Measurements from ENCODE around the gene CHCHD6.

CHCHD6 gene

GRCh38 chr3:126918355-126918821, 214.3 kb downstream of the CHCHD6 start:
- Mint-ChIP-seq H3K27me3 (peaks cover 80% of the 10 kb centered on the region), H3K4me1 (ENCODE audit: low read depth) (peaks cover 15% of the 10 kb centered on the region), H3K36me3 (ENCODE audit: low read depth) (peaks cover 6% of the 10 kb centered on the region), H3K9me3 (no peaks in the 10 kb centered on the region), H3K4me3 (no peak overlapping the region), H3K27ac (no peak overlapping the region)
- intact Hi-C loops (cut with micrococcal nuclease), result no loop called here

- Mint-ChIP-seq H3K4me3 (no peak overlapping the region), H3K9me3 (no peaks in the 10 kb centered on the region)
These were observed 217.2 kb downstream of the CHCHD6 start for GRCh38 chr3:126921085-126921824.

GRCh38 chr3:126922466-126922865, 218.4 kb downstream of the CHCHD6 start:
- no peaks in the 10 kb centered on the region for H3K9me3 Mint-ChIP-seq
- H3K4me3 Mint-ChIP-seq, result no peak overlapping the region
- intact Hi-C loops (cut with micrococcal nuclease), result no loop called here
- peaks cover 61% of the 10 kb centered on the region for H3K27me3 Mint-ChIP-seq
- H3K36me3 Mint-ChIP-seq (ENCODE audit: low read depth), result peaks cover 6% of the 10 kb centered on the region
- no peak overlapping the region for H3K27ac Mint-ChIP-seq
- peaks cover 44% of the 10 kb centered on the region for H3K4me1 Mint-ChIP-seq (ENCODE audit: low read depth)

More at GRCh38 chr3:126921085-126921824, 217.2 kb downstream of the CHCHD6 start:
- peaks cover 32% of the 10 kb centered on the region for H3K4me1 Mint-ChIP-seq (ENCODE audit: low read depth)
- H3K36me3 Mint-ChIP-seq (ENCODE audit: low read depth), result peaks cover 6% of the 10 kb centered on the region
- H3K27ac Mint-ChIP-seq, result no peak overlapping the region
- intact Hi-C loops (cut with micrococcal nuclease), result no loop called here
- H3K27me3 Mint-ChIP-seq, result peaks cover 61% of the 10 kb centered on the region

GRCh38 chr3:126923423-126923822, 219.4 kb downstream of the CHCHD6 start:
- Mint-ChIP-seq H3K9me3 (no peaks in the 10 kb centered on the region), H3K27ac (no peak overlapping the region), H3K4me3 (no peak overlapping the region), H3K27me3 (peaks cover 68% of the 10 kb centered on the region), H3K4me1 (ENCODE audit: low read depth) (peaks cover 44% of the 10 kb centered on the region), H3K36me3 (ENCODE audit: low read depth) (peaks cover 6% of the 10 kb centered on the region)
- intact Hi-C loops (cut with micrococcal nuclease), result no loop called here

- Mint-ChIP-seq H3K36me3 (ENCODE audit: low read depth) (peaks cover 6% of the 10 kb centered on the region), H3K4me1 (ENCODE audit: low read depth) (peaks cover 43% of the 10 kb centered on the region), H3K27me3 (peaks cover 73% of the 10 kb centered on the region), H3K27ac (peak overlapping the region; percentile 90), H3K9me3 (no peaks in the 10 kb centered on the region), H3K4me3 (no peak overlapping the region)
- intact Hi-C loops (cut with micrococcal nuclease), result loop anchor here (2.0 kb wide), 1 partner anchor 13 kb away; no protein-coding TSS in a partner anchor
These were observed 219.9 kb downstream of the CHCHD6 start for GRCh38 chr3:126923895-126924294.

GRCh38 chr3:126924458-126924857, 220.4 kb downstream of the CHCHD6 start:
- peaks cover 47% of the 10 kb centered on the region for H3K4me1 Mint-ChIP-seq (ENCODE audit: low read depth)
- intact Hi-C loops (cut with micrococcal nuclease), result loop anchor here (2.0 kb wide), 1 partner anchor 14 kb away; no protein-coding TSS in a partner anchor
- no peaks in the 10 kb centered on the region for H3K9me3 Mint-ChIP-seq
- H3K4me3 Mint-ChIP-seq, result no peak overlapping the region
- H3K27me3 Mint-ChIP-seq, result peaks cover 76% of the 10 kb centered on the region
- peak overlapping the region; percentile 90 for H3K27ac Mint-ChIP-seq
- H3K36me3 Mint-ChIP-seq (ENCODE audit: low read depth), result peaks cover 6% of the 10 kb centered on the region

GRCh38 chr3:126925411-126926171, 221.6 kb downstream of the CHCHD6 start:
- Mint-ChIP-seq H3K27me3 (peaks cover 77% of the 10 kb centered on the region), H3K9me3 (no peaks in the 10 kb centered on the region), H3K4me3 (no peak overlapping the region), H3K36me3 (ENCODE audit: low read depth) (no peaks in the 10 kb centered on the region), H3K4me1 (ENCODE audit: low read depth) (peaks cover 44% of the 10 kb centered on the region), H3K27ac (peak overlapping the region; percentile 90)
- intact Hi-C loops (cut with micrococcal nuclease), result loop anchor here (2.0 kb wide), 1 partner anchor 15 kb away; no protein-coding TSS in a partner anchor

- Mint-ChIP-seq H3K9me3 (no peaks in the 10 kb centered on the region), H3K36me3 (ENCODE audit: low read depth) (no peaks in the 10 kb centered on the region), H3K4me1 (ENCODE audit: low read depth) (peaks cover 49% of the 10 kb centered on the region), H3K27ac (peak overlapping the region; percentile 90), H3K27me3 (peaks cover 77% of the 10 kb centered on the region), H3K4me3 (no peak overlapping the region)
- intact Hi-C loops (cut with micrococcal nuclease), result no loop called here
These were observed 222.8 kb downstream of the CHCHD6 start for GRCh38 chr3:126926684-126927400.

- Mint-ChIP-seq H3K4me3 (no peak overlapping the region), H3K4me1 (ENCODE audit: low read depth) (peaks cover 49% of the 10 kb centered on the region), H3K27ac (peak overlapping the region; percentile 90), H3K9me3 (no peaks in the 10 kb centered on the region), H3K36me3 (ENCODE audit: low read depth) (no peaks in the 10 kb centered on the region), H3K27me3 (peaks cover 80% of the 10 kb centered on the region)
- intact Hi-C loops (cut with micrococcal nuclease), result no loop called here
These were observed 223.3 kb downstream of the CHCHD6 start for GRCh38 chr3:126927401-126927750.

- Mint-ChIP-seq H3K36me3 (ENCODE audit: low read depth) (no peaks in the 10 kb centered on the region), H3K4me1 (ENCODE audit: low read depth) (peaks cover 49% of the 10 kb centered on the region), H3K4me3 (no peak overlapping the region), H3K9me3 (no peaks in the 10 kb centered on the region), H3K27ac (no peak overlapping the region), H3K27me3 (peaks cover 80% of the 10 kb centered on the region)
- intact Hi-C loops (cut with micrococcal nuclease), result no loop called here
These were observed 223.8 kb downstream of the CHCHD6 start for GRCh38 chr3:126927846-126928245.

- Mint-ChIP-seq H3K9me3 (no peaks in the 10 kb centered on the region), H3K27me3 (peaks cover 80% of the 10 kb centered on the region), H3K36me3 (ENCODE audit: low read depth) (no peaks in the 10 kb centered on the region), H3K27ac (no peak overlapping the region), H3K4me1 (ENCODE audit: low read depth) (peaks cover 49% of the 10 kb centered on the region), H3K4me3 (no peak overlapping the region)
- intact Hi-C loops (cut with micrococcal nuclease), result no loop called here
These were observed 225.0 kb downstream of the CHCHD6 start for GRCh38 chr3:126928921-126929474.

GRCh38 chr3:126930936-126931600, 227.0 kb downstream of the CHCHD6 start:
- H3K9me3 Mint-ChIP-seq, result no peaks in the 10 kb centered on the region
- H3K27me3 Mint-ChIP-seq, result peaks cover 89% of the 10 kb centered on the region
- H3K36me3 Mint-ChIP-seq (ENCODE audit: low read depth), result no peaks in the 10 kb centered on the region
- H3K4me3 Mint-ChIP-seq, result no peak overlapping the region
- intact Hi-C loops (cut with micrococcal nuclease), result no loop called here
- H3K4me1 Mint-ChIP-seq (ENCODE audit: low read depth), result peaks cover 43% of the 10 kb centered on the region
- H3K27ac Mint-ChIP-seq, result peak overlapping the region; percentile 40

GRCh38 chr3:126931806-126932187, 227.8 kb downstream of the CHCHD6 start:
- peak overlapping the region; percentile 64 for H3K27ac Mint-ChIP-seq
- H3K4me1 Mint-ChIP-seq (ENCODE audit: low read depth), result peaks cover 36% of the 10 kb centered on the region
- no peaks in the 10 kb centered on the region for H3K9me3 Mint-ChIP-seq
- H3K4me3 Mint-ChIP-seq, result no peak overlapping the region
- intact Hi-C loops (cut with micrococcal nuclease), result no loop called here
- no peaks in the 10 kb centered on the region for H3K36me3 Mint-ChIP-seq (ENCODE audit: low read depth)
- H3K27me3 Mint-ChIP-seq, result peaks cover 86% of the 10 kb centered on the region

All from dendritic cell treated with granulocyte-macrophage colony-stimulating factor and Interleukin-4, amounts not matched to agents 40 ng/mL and 50 ng/mL, for 4 days (primary cell).